GM23338 (cell line): ENCODE data around the gene KCNJ11. TPM values are rescaled to one million over a fixed set of nuclear protein-coding genes. Genes with fewer than 3 reads are reported as not detected.

Source experiments
- EZH2 ChIP-seq: fragments of 200-600 bp; sonication (generic); IDR thresholded peaks from one replicate; pipeline ENCODE4 v1.8.0; 2017; ENCODE audit warnings: antibody characterized with exemption, mild to moderate bottlenecking, low read depth; ENCODE audit not compliant: unreplicated experiment
- NANOG ChIP-seq: IDR thresholded peaks from 2 replicates; pipeline ENCODE4 v1.6.1; 2016; ENCODE audit warnings: antibody characterized with exemption, borderline replicate concordance
- ZNF114 ChIP-seq: fragments of 250-450 bp; sonication (Bioruptor Pico); IDR thresholded peaks from 2 replicates; pipeline ENCODE4 v1.5.0; 2020; ENCODE audit warnings: mild to moderate bottlenecking, moderate library complexity
- ZNF331 ChIP-seq: fragments of 250-450 bp; sonication (Bioruptor Pico); IDR thresholded peaks from 2 replicates; pipeline ENCODE4 v1.5.0; 2020; ENCODE audit warnings: low read depth, mild to moderate bottlenecking, moderate library complexity
- polyA plus RNA-seq: library from polyadenylated mRNA; unstranded; fragments of >200 nt; fragmentation: Nextera tagmentation; extraction: Ambion mirVana; gene quantifications from 2 replicates; pipeline ENCODE4 v1.2.1, GENCODE V29; 2016
- total RNA-seq: library from RNA; depleted of rRNA; stranded (reverse); fragments of >200 nt; shearing (Covaris generic); gene quantifications from 2 replicates; pipeline ENCODE4 v1.2.3, GENCODE V29; 2014
- TF ChIP-seq, protein P1 (sequence below): fragments of 250-450 bp; sonication (Bioruptor Pico); IDR thresholded peaks from 2 replicates; pipeline ENCODE4 v1.5.0; 2020; ENCODE audit warnings: mild to moderate bottlenecking, moderate library complexity
- TF ChIP-seq, protein P2 (sequence below), 2 experiments: fragments of 200-600 bp in 1 of 2; sonication (generic) in 1 of 2; conservative IDR thresholded peaks; 2 replicates each; pipeline versions ENCODE4 v1.5.1 to v1.6.1; 2016 to 2017; ENCODE audit warnings: antibody characterized with exemption in 2 of 2, low read depth in 2 of 2, mild to moderate bottlenecking in 2 of 2, moderate library complexity in 1 of 2
- TF ChIP-seq, protein P3 (sequence below): IDR thresholded peaks from one replicate; pipeline ENCODE4 v1.6.1; 2018; ENCODE audit warnings: antibody characterized with exemption; ENCODE audit not compliant: unreplicated experiment

Gene KCNJ11
- total and polyA plus RNA-seq, 2 experiments from 2014 or later: 0.89 to 7.9 TPM

DNA sequence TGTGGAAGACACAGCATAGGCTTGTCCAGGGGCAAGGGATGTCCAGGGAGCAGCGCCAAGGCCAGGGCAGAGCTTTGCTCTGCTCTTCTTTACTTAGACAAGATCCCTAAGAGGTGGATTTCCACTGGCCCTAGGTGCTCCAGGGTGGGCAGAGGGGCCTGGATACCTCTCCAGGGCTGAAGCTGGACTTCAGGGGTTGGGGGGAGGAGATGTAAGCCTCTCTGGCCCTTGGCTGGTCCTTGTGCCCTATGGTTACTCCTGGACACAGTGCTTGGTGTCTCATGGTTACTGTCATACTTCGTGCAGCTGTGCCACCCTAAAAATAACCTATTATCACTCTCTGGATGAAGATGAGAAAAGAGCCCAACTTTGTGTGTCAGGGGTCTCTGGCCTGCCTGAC, 12.9 kb upstream of the KCNJ11 start (continued):
- TF ChIP-seq, protein P1, sequence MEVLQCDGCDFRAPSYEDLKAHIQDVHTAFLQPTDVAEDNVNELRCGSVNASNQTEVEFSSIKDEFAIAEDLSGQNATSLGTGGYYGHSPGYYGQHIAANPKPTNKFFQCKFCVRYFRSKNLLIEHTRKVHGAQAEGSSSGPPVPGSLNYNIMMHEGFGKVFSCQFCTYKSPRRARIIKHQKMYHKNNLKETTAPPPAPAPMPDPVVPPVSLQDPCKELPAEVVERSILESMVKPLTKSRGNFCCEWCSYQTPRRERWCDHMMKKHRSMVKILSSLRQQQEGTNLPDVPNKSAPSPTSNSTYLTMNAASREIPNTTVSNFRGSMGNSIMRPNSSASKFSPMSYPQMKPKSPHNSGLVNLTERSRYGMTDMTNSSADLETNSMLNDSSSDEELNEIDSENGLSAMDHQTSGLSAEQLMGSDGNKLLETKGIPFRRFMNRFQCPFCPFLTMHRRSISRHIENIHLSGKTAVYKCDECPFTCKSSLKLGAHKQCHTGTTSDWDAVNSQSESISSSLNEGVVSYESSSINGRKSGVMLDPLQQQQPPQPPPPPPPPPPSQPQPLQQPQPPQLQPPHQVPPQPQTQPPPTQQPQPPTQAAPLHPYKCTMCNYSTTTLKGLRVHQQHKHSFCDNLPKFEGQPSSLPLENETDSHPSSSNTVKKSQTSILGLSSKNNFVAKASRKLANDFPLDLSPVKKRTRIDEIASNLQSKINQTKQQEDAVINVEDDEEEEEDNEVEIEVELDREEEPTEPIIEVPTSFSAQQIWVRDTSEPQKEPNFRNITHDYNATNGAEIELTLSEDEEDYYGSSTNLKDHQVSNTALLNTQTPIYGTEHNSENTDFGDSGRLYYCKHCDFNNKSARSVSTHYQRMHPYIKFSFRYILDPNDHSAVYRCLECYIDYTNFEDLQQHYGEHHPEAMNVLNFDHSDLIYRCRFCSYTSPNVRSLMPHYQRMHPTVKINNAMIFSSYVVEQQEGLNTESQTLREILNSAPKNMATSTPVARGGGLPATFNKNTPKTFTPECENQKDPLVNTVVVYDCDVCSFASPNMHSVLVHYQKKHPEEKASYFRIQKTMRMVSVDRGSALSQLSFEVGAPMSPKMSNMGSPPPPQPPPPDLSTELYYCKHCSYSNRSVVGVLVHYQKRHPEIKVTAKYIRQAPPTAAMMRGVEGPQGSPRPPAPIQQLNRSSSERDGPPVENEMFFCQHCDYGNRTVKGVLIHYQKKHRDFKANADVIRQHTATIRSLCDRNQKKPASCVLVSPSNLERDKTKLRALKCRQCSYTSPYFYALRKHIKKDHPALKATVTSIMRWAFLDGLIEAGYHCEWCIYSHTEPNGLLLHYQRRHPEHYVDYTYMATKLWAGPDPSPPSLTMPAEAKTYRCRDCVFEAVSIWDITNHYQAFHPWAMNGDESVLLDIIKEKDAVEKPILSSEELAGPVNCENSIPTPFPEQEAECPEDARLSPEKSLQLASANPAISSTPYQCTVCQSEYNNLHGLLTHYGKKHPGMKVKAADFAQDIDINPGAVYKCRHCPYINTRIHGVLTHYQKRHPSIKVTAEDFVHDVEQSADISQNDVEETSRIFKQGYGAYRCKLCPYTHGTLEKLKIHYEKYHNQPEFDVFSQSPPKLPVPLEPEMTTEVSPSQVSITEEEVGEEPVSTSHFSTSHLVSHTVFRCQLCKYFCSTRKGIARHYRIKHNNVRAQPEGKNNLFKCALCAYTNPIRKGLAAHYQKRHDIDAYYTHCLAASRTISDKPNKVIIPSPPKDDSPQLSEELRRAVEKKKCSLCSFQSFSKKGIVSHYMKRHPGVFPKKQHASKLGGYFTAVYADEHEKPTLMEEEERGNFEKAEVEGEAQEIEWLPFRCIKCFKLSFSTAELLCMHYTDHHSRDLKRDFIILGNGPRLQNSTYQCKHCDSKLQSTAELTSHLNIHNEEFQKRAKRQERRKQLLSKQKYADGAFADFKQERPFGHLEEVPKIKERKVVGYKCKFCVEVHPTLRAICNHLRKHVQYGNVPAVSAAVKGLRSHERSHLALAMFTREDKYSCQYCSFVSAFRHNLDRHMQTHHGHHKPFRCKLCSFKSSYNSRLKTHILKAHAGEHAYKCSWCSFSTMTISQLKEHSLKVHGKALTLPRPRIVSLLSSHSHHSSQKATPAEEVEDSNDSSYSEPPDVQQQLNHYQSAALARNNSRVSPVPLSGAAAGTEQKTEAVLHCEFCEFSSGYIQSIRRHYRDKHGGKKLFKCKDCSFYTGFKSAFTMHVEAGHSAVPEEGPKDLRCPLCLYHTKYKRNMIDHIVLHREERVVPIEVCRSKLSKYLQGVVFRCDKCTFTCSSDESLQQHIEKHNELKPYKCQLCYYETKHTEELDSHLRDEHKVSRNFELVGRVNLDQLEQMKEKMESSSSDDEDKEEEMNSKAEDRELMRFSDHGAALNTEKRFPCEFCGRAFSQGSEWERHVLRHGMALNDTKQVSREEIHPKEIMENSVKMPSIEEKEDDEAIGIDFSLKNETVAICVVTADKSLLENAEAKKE (CRISPR knock-in tag): no peak
- TF ChIP-seq, protein P2, sequence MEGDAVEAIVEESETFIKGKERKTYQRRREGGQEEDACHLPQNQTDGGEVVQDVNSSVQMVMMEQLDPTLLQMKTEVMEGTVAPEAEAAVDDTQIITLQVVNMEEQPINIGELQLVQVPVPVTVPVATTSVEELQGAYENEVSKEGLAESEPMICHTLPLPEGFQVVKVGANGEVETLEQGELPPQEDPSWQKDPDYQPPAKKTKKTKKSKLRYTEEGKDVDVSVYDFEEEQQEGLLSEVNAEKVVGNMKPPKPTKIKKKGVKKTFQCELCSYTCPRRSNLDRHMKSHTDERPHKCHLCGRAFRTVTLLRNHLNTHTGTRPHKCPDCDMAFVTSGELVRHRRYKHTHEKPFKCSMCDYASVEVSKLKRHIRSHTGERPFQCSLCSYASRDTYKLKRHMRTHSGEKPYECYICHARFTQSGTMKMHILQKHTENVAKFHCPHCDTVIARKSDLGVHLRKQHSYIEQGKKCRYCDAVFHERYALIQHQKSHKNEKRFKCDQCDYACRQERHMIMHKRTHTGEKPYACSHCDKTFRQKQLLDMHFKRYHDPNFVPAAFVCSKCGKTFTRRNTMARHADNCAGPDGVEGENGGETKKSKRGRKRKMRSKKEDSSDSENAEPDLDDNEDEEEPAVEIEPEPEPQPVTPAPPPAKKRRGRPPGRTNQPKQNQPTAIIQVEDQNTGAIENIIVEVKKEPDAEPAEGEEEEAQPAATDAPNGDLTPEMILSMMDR (conservative IDR thresholded peaks at IDR 0.05; ENCODE audit: low read depth in 2 of 2): no peak
- no peak for TF ChIP-seq NANOG
- TF ChIP-seq ZNF114: no peak
- no peak for TF ChIP-seq EZH2
- TF ChIP-seq ZNF331 (CRISPR knock-in tag): no peak
- TF ChIP-seq, protein P3, sequence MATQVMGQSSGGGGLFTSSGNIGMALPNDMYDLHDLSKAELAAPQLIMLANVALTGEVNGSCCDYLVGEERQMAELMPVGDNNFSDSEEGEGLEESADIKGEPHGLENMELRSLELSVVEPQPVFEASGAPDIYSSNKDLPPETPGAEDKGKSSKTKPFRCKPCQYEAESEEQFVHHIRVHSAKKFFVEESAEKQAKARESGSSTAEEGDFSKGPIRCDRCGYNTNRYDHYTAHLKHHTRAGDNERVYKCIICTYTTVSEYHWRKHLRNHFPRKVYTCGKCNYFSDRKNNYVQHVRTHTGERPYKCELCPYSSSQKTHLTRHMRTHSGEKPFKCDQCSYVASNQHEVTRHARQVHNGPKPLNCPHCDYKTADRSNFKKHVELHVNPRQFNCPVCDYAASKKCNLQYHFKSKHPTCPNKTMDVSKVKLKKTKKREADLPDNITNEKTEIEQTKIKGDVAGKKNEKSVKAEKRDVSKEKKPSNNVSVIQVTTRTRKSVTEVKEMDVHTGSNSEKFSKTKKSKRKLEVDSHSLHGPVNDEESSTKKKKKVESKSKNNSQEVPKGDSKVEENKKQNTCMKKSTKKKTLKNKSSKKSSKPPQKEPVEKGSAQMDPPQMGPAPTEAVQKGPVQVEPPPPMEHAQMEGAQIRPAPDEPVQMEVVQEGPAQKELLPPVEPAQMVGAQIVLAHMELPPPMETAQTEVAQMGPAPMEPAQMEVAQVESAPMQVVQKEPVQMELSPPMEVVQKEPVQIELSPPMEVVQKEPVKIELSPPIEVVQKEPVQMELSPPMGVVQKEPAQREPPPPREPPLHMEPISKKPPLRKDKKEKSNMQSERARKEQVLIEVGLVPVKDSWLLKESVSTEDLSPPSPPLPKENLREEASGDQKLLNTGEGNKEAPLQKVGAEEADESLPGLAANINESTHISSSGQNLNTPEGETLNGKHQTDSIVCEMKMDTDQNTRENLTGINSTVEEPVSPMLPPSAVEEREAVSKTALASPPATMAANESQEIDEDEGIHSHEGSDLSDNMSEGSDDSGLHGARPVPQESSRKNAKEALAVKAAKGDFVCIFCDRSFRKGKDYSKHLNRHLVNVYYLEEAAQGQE: no peak
